HG03442 (cell line): ENCODE data around the gene UGGT2.
"Not testable (repeated sequence)": the region's sequence is repeated elsewhere in the genome, so short reads cannot be mapped to it uniquely, and the experiment has no call there.

Experiments
- ATAC-seq: cut with Tn5 transposase; IDR thresholded peaks from one replicate; pipeline ENCODE4 v1.9.1; 2021; ENCODE audit warnings: mild to moderate bottlenecking, moderate library complexity; ENCODE audit not compliant: unreplicated experiment

UGGT2 gene

GRCh38 chr13:96053003-96053703, at the start of gene UGGT2:
TSS of gene UGGT2 (minus strand) at chr13:96053401. CDS start at chr13:96053312, 89 bp downstream.
- ATAC-seq, result peak; percentile 94

- ATAC-seq, result no peak
Observed at GRCh38 chr13:96100457-96101220, 47.4 kb upstream of the UGGT2 start.

GRCh38 chr13:96093296-96094006, 40.2 kb upstream of the UGGT2 start:
- no peak for ATAC-seq

GRCh38 chr13:96091164-96092117, 38.2 kb upstream of the UGGT2 start:
- no peak for ATAC-seq

- ATAC-seq, result peak; percentile 51
Observed at GRCh38 chr13:96090240-96091101, 37.3 kb upstream of the UGGT2 start.

- ATAC-seq, result peak; percentile 39
Observed at GRCh38 chr13:96089749-96090239, 36.6 kb upstream of the UGGT2 start, which contains the start of gene HS6ST3. TSS of gene HS6ST3 (plus strand) at chr13:96090107.

GRCh38 chr13:96089139-96089538, 35.9 kb upstream of the UGGT2 start:
- ATAC-seq, result no peak

GRCh38 chr13:96086736-96087135, 33.5 kb upstream of the UGGT2 start:
- ATAC-seq, result no peak

GRCh38 chr13:96082640-96083039, 29.4 kb upstream of the UGGT2 start:
- ATAC-seq, result no peak

- ATAC-seq, result no peak
Observed at GRCh38 chr13:96081888-96082287, 28.7 kb upstream of the UGGT2 start.

GRCh38 chr13:96080676-96081075, 27.5 kb upstream of the UGGT2 start:
- ATAC-seq, result no peak

GRCh38 chr13:96075953-96076543, 22.8 kb upstream of the UGGT2 start:
- ATAC-seq, result no peak

- no peak for ATAC-seq
Observed at GRCh38 chr13:96072392-96072791, 19.2 kb upstream of the UGGT2 start.

GRCh38 chr13:96071504-96071903, 18.3 kb upstream of the UGGT2 start:
- ATAC-seq, result no peak

GRCh38 chr13:96068729-96069128, 15.5 kb upstream of the UGGT2 start:
- ATAC-seq, result no peak

GRCh38 chr13:96065849-96066248, 12.6 kb upstream of the UGGT2 start:
- no peak for ATAC-seq

- ATAC-seq, result peak; percentile 56
Observed at GRCh38 chr13:96052656-96053002, 572 bp downstream of the UGGT2 start.

- ATAC-seq, result not testable (repeated sequence)
Observed at GRCh38 chr13:96051946-96052345, 1.3 kb downstream of the UGGT2 start.

- not testable (repeated sequence) for ATAC-seq
Observed at GRCh38 chr13:96051491-96051890, 1.7 kb downstream of the UGGT2 start.
